HG03135 (cell line): Measurements from ENCODE around the gene PROM2.

Experiments
- ATAC-seq: cut with Tn5 transposase; IDR thresholded peaks from one replicate; pipeline ENCODE4 v1.9.1; 2021; ENCODE audit warnings: mild to moderate bottlenecking, moderate library complexity; ENCODE audit not compliant: unreplicated experiment

Gene PROM2

DNA sequence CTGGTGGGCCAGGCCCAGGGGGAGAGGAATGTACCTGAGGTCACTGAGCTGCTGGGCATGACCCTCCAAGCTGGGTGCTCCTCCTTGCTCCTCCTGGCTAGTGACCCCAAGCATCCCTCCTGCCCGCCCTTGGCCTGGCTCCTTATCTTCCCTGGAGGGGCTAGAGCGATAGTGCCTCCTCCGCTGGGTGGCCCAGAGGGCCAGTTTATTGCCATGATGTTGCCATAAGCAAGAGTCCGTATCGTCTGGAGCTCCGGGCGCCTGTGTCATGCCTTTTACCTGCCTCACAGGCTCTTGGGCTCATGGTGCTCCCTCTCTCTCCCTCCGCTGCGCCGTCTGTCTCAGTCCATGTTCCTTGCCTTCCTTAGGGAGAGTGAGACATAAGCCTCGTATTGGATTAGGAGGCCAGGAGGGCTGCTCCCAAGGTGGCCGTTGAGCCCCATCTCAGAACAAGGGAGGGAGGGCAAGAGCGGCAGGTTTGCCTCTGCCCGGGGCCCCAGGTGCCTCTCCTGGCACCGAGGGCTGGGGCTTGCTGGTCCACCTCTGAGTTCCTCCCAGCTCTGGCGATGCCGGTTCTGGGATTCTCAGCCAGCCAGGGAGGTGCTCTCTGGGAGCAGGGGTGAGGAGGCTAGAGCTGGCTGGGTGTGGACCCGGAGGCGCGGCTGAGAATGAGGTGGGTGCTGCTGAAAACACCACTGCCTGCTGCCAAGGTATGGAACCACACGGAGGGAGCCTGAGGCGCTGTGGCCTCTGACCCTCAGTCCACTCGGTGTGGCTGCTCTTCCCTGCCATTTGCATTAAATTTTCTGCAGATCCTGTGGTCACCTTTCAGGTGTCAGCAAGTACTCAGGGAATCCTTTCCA, 45.5 kb downstream of the PROM2 start:
- no peak for ATAC-seq

DNA sequence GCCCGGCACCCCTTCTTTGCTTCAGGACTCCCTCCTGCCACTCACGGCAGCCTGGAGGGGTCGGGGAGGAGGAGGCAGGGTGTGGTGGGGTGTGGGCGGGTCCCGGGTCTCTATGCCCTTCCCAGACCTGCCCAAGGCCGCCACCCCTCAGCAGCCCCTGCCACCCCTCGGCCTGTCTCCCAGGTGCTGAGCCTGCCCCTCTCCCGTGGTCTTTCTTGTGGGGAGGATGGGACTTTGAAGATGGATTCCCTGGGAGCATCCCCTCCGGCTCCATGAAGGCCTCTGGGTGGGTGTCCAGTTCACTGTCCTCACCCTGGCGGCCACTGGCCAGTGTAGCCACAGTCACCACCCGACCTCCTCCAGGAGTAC, 46.1 kb downstream of the PROM2 start:
- ATAC-seq = no peak

DNA sequence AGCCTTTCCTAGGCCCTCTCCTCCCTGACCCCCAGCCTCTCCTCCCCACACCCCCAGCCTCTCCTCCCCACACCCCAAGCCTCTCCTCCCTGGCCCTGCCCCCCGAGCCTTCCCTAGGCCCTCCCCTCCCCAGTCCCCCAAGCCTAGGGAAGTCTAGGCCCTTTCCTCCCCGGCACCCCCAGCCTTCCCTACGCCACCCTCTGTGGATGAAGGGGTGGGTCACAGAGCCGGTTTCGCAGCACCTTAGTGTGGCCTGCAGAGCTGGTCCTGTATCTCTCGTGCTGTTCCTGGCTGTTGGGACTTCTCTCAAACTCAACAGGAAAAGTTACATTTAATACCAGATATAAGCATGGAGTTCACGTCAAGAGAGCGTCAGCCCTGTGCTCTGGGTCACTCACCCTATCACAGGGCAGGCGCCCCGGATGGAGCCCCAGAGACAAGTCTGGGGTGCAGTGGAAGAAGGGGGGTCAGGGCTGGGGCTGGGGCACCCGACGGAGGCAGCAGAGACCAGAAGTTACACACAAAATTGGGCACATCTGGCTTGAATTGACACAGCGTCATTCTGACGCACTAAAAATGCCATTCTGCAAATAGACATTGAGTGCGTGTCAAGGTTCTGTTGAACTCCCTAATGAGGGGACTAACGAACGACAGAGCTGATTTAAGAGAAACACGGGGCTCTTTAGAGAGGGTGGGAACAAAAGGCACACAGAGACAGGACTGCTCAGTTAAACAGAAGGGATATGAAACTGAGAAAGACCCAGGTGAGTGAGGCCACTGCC, 46.9 kb downstream of the PROM2 start:
- no peak for ATAC-seq

DNA sequence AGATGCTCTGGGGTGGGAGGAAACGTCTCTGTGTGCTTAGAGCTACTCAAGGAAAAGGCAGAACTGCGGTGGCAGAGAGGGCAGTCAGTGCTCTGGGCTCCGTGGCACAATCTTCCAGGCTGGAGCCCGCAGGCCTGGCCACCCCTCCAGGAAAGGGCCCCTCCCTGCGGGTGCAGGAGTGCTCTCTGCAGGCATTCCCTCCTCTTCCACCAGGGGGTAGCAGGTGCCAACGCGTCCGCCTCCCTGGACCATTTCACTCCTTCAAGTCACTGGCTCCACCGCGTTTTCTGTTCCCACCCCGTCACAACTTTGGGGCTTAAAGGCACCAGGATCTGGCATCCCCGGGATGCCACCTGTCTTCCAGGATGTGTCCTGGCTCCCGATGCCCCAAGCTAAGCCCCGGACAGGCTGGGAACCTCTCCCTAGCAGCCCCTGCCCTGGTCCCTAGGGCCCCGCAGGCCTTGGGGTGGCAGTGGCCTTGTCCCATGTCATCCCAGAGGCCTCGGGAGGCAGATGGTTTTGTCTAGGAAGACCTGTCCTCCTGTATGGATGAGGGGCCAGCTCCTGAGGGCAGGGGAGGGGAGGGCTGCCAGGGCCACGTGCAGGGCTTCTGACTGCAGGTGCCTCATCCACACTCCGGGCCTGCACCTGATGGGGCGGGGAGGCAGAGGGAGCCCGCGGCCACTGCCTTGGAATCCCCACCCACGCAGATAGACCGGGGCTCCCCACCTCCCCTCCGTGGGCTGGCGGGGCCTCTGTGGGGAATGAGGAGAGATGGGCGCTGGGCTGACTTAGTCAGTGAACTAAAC, 49.3 kb downstream of the PROM2 start:
- no peak for ATAC-seq

DNA sequence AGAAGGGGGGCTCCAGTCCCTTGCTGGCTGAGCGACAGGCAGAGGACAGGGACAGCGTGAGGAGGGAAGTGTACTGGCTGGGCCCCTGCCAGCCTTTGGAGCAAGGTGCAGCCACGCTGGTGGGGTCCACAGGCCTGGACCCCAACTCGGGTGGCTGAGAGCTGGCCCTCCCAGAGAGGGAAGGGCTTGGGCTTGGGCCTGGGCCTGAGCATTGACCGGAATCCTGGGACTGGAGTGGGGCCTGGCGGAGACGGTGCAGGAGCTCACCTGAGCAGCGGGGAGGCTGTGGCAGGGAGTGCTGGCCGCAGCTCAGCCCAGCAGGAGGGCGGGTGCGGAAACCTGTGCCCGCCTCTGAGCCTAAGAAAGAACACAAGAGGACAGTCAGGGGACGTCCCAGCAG, 50.8 kb downstream of the PROM2 start:
- no peak for ATAC-seq

DNA sequence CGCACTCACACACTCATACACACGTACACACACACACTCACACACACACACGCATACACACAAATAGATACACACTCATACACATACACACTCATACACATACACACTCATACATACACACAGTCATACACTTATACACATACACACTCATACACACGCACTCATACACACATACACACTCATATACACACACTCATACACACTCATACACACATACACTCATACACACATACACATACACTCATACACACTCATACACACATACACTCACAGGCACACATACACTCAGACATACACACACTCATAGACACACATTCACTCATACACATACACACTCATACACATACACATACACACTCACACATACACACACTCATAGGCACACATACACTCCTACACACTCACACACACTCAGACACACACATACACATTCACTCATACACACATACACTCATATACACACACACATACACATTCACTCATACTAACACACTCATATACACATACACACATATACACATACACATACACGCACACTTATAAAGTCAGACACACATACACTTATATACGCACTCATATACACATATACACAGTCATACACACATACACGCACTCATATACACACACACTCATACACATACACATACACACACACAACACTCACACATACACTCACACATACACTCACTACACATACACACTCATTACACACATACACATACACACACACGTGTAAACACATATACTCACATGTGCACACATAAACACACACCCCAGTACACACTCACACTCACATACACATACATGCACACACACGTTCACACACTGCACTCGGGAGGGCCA, 51.6 kb downstream of the PROM2 start:
- no peak for ATAC-seq

DNA sequence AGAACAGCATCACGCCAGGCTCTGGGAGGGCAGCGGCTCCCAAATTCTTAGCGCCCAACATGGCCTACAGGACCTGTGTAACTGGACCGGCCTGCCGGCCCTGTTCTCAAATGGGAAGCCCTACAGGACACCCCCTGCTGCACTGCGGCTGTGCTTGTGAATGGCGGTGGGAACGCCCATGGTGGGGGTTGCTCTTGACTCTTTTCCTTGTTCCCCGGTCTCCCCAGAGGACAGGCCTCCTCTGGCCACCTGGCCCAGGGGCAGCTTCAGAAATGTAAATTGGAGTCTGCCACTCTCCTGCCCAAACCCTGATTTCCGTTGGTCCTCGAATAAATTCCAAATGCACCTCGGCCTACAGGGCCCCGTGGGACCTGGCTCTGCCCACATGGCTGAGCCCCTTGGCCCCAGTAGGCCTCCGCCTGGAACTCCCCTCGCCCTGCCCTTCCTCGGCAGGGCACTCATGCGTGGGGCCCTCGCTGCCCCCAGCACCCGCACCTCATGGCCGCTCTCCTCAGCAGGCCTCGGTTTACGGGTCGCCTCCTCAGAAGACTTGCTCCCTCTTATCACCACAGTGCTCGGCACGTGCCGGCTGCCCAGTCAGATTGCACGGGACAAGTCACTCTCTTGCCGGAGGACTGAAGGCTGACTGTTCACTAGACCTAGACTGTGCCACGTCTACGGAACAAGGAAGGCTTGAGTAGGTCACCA, 52.3 kb downstream of the PROM2 start:
- ATAC-seq = no peak

DNA sequence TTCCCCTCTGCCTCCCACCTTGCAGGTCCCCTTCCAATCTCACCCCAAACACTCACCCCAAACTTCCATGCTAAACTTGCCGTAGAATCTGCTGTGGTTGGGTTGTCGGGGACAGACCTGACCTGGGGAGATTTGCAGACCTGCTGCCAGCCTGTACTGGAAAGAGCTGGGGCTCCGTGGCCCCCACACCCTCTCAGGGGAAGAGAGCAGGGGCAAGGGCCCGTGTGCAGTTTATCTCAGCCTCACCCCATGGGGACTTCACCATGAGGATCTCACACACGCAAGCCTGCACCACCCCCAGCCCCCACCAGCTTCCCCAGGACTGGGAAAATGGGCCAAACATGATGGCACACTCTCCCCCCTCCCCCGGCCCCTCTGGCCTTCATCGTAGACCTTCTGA, 53.6 kb downstream of the PROM2 start:
- no peak for ATAC-seq

DNA sequence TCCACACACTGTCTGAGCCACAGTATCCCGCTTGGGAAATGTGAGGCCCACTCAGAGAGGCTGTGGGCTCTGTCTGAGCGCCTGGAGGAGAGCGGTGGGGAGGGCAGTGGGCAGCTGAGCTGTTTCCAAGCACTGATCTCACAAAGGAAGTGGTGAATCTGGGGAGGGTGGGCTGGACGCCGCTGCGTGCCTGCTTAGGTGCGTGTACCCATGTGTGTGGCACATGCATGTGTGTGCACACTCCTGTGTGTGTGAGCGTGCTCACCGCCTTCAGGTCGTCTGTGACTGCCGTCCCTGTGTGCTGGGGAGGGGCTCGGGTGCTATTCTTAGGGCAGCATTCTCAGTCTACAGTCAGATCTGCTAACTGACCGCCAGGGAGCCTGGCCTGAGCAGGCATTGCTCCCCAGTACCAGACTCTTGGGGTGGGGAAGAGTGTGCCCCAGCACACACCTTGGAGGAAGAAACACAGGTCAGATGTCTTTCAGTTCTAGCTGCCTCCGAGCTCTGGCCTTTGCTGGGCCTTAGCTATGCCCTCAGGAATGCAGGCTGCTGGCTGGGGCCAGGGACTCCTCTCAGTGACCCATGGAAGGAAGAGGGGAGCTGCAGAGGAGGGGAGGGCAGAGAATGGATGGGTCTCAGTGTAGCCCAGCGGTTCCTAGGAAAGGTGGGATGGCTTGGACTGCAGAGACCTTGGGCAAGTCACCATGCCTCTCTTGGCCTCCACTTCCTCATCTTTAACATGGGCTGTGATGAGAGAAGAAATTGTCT, 54.3 kb downstream of the PROM2 start:
- ATAC-seq = no peak

DNA sequence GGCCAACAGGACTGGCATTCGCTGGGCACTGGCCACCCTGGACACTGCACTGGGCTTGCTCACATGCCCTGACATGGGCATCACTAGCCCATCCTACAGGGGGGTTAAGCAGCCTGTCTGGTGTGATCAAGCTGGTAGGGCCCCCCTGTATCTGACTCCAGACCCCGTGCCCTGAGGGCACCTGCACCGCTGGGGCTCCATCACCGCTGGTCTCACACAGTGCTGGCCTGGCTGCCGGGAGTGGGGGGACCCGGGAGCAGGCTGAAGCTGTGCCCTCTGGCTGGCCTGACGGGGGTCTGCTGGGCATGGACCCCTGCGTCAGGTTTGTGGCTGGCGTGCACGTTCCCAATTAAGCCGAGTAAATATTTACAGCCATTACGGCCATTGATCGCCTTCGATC, 55.2 kb downstream of the PROM2 start:
- ATAC-seq = no peak

DNA sequence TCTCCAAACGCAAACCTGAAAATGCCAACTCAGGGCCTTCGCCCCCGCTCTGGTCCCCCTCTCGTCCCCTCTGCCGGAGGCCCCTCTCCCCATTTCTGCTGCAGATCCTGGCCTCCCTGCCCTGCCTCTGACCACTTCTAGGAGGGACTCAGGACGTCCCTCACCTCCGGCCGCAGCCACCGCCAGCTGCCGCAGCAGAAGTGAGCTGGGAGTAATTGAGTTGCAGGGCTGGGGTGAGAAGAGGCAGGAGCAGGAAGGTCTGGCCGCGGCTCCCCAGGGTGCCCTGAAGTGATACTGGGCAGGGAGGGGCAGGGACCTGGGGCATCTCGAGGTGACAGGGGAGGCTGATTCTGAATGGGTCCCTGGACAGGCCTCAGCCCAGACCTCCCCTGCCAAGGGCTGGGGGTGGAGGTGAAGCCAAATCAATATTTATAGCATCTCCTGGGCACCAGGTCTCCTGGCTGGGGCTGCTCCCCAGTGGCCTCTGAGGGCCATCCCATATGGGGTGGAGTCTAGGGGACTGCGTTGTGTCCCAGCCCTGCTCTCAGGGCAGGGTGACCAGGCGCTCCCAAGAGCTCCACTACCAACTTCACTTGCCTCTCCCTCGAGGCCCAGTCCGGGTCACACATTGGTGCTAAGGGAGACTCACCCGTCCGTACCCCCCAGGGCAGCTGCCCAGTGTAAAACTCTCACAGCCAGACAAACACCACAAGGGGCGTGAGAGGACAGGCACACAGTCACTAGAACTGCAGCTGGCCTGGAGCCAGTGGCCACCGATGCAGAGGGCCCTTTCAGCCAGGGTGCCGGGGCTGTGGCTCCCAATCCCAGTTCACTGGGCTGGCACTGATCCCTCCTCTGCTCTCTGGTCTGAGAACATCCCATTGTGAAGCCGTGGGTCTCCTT, 55.9 kb downstream of the PROM2 start:
- ATAC-seq = no peak

DNA sequence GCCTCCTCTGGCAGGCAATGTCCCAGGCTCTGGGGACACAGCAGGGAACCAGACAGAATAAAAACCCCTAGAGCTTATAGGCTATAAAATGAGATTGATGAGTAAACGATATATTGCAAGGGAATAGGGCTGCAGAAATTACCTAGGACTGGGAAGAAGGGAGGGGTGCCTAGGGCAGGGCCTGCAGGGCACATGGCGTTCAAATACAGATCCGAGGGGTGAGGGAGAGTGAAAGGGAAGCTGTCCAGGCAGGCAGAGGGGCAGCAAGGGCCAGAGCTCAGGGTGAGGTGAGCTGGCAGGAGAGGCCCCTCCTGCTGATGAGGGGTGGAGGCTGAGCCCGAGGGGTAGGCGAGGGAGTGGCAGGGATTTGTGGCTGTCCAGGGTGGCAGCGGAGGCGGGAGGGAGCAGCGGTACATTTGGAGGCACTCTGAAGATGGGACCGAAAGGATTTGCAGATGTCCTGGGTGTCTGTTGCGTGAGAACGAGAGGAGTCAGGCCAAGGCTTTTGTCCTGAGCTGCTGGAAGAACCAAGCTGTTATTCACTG, 56.6 kb downstream of the PROM2 start:
- ATAC-seq = no peak

DNA sequence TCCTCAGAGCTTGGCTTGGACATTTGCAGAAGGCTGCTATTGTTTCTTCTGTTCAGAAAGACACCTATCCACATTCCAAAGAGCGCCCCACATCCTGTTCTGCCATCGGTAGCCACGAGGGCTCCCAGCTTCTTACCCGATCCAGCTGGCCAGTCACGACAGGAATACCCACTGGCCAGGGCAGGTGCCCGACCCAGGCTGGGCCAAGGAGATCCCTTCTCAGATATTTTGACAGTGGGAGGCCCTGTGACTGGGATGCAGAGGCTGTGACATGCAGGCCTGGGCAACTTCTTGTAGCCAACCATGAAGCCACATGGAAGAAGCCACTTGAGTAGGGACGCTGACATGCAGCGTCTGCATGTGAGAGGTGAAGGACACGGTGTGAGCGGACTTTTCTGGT, 57.4 kb downstream of the PROM2 start:
- ATAC-seq = no peak

DNA sequence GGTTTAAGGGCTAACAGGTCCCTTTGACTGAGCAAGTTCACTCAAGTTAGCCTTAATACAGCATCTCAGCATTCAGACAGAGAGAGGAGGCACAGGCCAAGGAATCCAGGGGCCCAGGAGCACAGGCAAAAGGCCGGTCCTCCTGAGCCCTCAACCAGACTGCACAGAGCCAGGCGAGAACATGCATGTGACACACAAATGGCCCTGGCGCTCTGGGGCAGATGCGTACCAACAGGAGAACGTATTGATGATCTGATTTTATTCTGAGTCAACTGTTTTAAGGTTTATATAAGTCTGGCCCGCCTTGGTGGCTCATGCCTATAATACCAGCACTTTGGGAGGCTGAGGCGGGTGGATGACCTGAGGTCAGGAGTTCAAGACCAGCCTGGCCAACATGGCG, 57.8 kb downstream of the PROM2 start:
- ATAC-seq = no peak

DNA sequence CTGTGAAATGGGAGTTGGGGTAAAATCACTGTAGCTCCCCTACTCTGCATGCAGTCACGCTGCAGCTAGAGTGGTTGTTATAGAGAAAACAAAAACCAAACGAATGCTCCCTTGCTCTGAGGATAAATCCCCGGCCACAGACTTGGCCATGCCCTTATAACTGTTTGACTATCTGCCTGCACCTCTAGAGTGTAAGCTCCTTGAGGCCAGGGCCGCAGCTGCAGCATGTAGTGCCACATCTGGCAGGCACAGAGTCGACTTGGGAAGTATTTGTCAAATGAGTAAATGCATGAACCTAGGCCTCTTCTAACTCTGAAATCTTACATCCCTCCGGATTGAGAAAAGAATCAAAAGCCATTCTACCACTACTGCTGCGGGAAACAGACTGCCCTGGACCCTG, 58.8 kb downstream of the PROM2 start:
- no peak for ATAC-seq

DNA sequence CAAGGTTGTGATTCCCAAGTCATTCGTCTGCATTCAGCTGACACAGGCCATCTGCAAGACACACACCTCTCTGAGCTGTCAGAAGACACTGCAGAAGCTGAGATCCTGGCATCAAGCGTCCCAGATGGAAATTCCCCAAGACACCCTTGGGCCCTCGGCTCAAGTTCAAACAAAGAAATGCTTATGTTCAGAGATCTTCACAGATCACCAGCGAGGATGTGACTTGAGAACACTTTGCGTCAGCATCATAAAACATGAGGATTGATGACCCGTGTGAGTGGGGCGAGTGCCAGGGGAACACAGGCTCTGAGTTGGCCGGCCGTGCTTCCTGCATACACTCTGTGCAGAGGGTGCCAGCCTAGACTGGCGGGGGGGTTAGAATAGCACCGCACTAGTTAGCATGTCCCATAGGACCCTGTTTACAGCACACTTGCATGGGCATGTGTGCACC, 59.7 kb downstream of the PROM2 start:
- no peak for ATAC-seq

DNA sequence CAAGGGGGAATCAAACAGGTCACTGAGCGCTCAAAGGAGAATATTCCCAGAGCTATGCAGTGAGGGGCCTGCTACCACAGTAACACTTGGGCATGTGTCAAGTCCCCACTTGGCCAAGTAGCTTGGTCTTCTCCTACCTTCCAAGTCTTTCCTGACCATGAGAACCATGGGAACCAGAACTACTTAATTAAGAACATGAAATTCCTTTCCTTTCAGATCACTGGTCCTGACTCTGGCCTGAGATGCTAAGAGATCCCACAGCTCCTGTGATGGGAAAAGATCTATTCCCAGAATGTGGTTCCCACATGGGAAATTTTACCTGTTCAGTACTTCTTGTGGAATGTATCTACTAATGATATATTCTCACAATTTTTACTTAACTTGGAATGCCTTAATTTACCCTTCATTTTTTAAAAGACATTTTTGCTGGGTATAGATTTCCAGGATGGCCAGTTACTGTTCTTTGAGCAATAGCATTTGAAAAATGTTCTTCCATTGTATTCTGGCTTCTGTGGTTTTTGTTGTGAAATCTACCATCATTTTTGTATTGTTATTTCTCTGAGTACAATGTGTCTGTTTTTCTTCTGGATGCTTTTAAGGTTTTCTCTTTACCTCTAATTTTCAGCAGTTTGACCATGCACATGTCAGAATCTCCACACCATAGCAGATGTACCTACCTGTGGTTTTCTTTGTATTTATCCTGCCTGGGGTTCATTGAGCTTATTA, 60.8 kb downstream of the PROM2 start:
- ATAC-seq = no peak
